Ishikawa (cell line): Measurements from ENCODE around the gene SDR42E2.

Experiments used
- CEBPB ChIP-seq: IDR thresholded peaks from 2 replicates; pipeline ENCODE4 v1.6.1; 2012
- CREB1 ChIP-seq: IDR thresholded peaks from 2 replicates; pipeline ENCODE4 v1.6.1; 2012; ENCODE audit warnings: low read depth
- EGR1 ChIP-seq: IDR thresholded peaks from 2 replicates; pipeline ENCODE4 v1.6.1; 2012
- EP300 ChIP-seq: IDR thresholded peaks from 2 replicates; pipeline ENCODE4 v1.6.1; 2012; ENCODE audit warnings: borderline replicate concordance
- FOXM1 ChIP-seq: IDR thresholded peaks from 2 replicates; pipeline ENCODE4 v1.6.1; 2012; ENCODE audit warnings: low read depth, borderline replicate concordance
- NFIC ChIP-seq: IDR thresholded peaks from 2 replicates; pipeline ENCODE4 v1.6.1; 2012
- RAD21 ChIP-seq: IDR thresholded peaks from 2 replicates; pipeline ENCODE4 v1.6.1; 2012; ENCODE audit warnings: low read depth
- REST ChIP-seq: IDR thresholded peaks from 2 replicates; pipeline ENCODE4 v1.6.1; 2012; ENCODE audit warnings: low read depth, mild to moderate bottlenecking
- TAF1 ChIP-seq: IDR thresholded peaks from 2 replicates; pipeline ENCODE4 v1.6.1; 2012; ENCODE audit warnings: low read depth, mild to moderate bottlenecking
- TCF12 ChIP-seq: IDR thresholded peaks from 2 replicates; pipeline ENCODE4 v1.6.1; 2012; ENCODE audit warnings: low read depth
- TEAD4 ChIP-seq: IDR thresholded peaks from 2 replicates; pipeline ENCODE4 v1.6.1; 2012
- USF1 ChIP-seq: IDR thresholded peaks from 2 replicates; pipeline ENCODE4 v1.6.1; 2012
- YY1 ChIP-seq: IDR thresholded peaks from 2 replicates; pipeline ENCODE4 v1.6.1; 2012; ENCODE audit warnings: low read depth
- ZBTB7A ChIP-seq: IDR thresholded peaks from 2 replicates; pipeline ENCODE4 v1.6.1; 2012; ENCODE audit warnings: low read depth
- TF ChIP-seq, protein P1 (sequence below): IDR thresholded peaks from 2 replicates; pipeline ENCODE4 v1.6.1; 2012

Gene SDR42E2

GRCh38 chr16:22210285-22210684, 48.0 kb downstream of the SDR42E2 start:
- TF ChIP-seq USF1 (no peak), ZBTB7A (no peak), CEBPB (no peak), EP300 (no peak), YY1 (no peak), FOXM1 (no peak), NFIC (no peak), TAF1 (no peak), TEAD4 (no peak), TCF12 (no peak), REST (no peak)
- TF ChIP-seq, protein P1, sequence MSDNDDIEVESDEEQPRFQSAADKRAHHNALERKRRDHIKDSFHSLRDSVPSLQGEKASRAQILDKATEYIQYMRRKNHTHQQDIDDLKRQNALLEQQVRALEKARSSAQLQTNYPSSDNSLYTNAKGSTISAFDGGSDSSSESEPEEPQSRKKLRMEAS = no peak

- TF ChIP-seq, protein P1 = no peak
- TF ChIP-seq EP300 (no peak), TCF12 (no peak), REST (no peak), EGR1 (no peak), CREB1 (no peak), USF1 (peak; percentile 65), TEAD4 (no peak)
Observed at GRCh38 chr16:22210854-22211253, 48.5 kb downstream of the SDR42E2 start.

DNA sequence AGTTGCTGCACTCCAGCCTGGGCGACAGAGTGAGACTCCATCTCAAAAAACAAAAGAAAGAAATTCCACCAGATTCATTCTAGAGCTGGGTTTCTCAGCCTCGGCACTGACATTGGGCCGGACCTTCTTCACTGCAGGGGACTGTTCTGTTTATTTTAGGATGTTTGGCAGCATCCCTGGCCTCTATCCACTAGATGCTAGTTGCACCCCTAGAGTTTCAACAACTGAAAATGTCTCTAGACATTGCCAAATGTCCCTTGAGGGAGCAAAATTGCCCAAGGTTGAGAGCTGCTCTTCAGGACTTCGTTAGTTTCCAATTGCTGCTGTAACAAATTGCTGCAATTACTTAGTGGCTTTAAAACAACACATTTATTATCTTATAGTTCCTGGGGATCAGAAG, 50.9 kb downstream of the SDR42E2 start:
- no peak for TF ChIP-seq ZBTB7A
- TF ChIP-seq FOXM1 = no peak
- no peak for TF ChIP-seq USF1
- no peak for TF ChIP-seq TCF12
- no peak for TF ChIP-seq YY1
- no peak for TF ChIP-seq CREB1
- no peak for TF ChIP-seq REST
- TF ChIP-seq RAD21 = no peak
- no peak for TF ChIP-seq EGR1
- no peak for TF ChIP-seq TAF1
- no peak for TF ChIP-seq EP300

- TF ChIP-seq CREB1 = no peak
- TF ChIP-seq TAF1 = no peak
- TF ChIP-seq YY1 = no peak
- no peak for TF ChIP-seq ZBTB7A
- no peak for TF ChIP-seq REST
- no peak for TF ChIP-seq EP300
- no peak for TF ChIP-seq NFIC
- no peak for TF ChIP-seq TCF12
- TF ChIP-seq, protein P1 = no peak
- no peak for TF ChIP-seq FOXM1
- no peak for TF ChIP-seq EGR1
- TF ChIP-seq RAD21 = no peak
- no peak for TF ChIP-seq CEBPB
- TF ChIP-seq TEAD4 = no peak
- no peak for TF ChIP-seq USF1
Observed at GRCh38 chr16:22213801-22214200, 51.5 kb downstream of the SDR42E2 start.
